A673 (cell line): ENCODE data around the gene CHST12. TPM values are rescaled to one million over a fixed set of nuclear protein-coding genes. Genes with fewer than 3 reads are reported as not detected.

Experiments used
- BruUV-seq: library from RNA; stranded (reverse); fragments of 400-500 nt; replicated peaks from 2 replicates; lab custom pipeline; 2021; lab: Mats Ljungman, UMichigan
- CTCF ChIA-PET: fragments of 300-600 bp; sonication (Branson Sonifier 250); formaldehyde crosslinking; loops from one replicate; lab custom pipeline; 2022; ENCODE audit warnings: antibody characterized with exemption; lab: Charles Lee
- POLR2A ChIA-PET: fragments of 300-600 bp; sonication (Branson Sonifier 250); formaldehyde crosslinking; loops from one replicate; lab custom pipeline; 2022; ENCODE audit warnings: antibody characterized with exemption; ENCODE audit not compliant: low non-redundant PET; lab: Charles Lee
- DNase-seq: peaks from one replicate; pipeline ENCODE4 v3.0.0-alpha.2; 2015; ENCODE audit warnings: low spot score
- H3K27ac ChIP-seq: fragments of 200-600 bp; sonication (generic); 2 replicates; pipeline ENCODE4 v1.5.1; 2016; ENCODE audit warnings: mixed run types, low read depth, mild to moderate bottlenecking, mixed read lengths, antibody characterized with exemption, low read length; ENCODE audit not compliant: poor library complexity, severe bottlenecking
- H3K27me3 ChIP-seq: fragments of 200-600 bp; sonication (generic); replicated peaks from 2 replicates; pipeline ENCODE4 v1.6.1; 2017; ENCODE audit warnings: mixed run types, low read depth, mild to moderate bottlenecking, mixed read lengths, antibody characterized with exemption, low read length; ENCODE audit not compliant: insufficient read depth, poor library complexity
- H3K36me3 ChIP-seq: fragments of 200-600 bp; sonication (generic); 2 replicates; pipeline ENCODE4 v1.6.1; 2016; ENCODE audit warnings: mixed run types, mild to moderate bottlenecking, mixed read lengths, antibody characterized with exemption, low read length; ENCODE audit not compliant: insufficient read depth, poor library complexity, severe bottlenecking
- H3K4me1 ChIP-seq: fragments of 200-600 bp; sonication (generic); 2 replicates; pipeline ENCODE4 v1.6.1; 2017; ENCODE audit warnings: mixed run types, mild to moderate bottlenecking, mixed read lengths, antibody characterized with exemption, low read length; ENCODE audit not compliant: insufficient read depth, poor library complexity, severe bottlenecking
- H3K4me3 ChIP-seq: fragments of 200-600 bp; sonication (generic); 2 replicates; pipeline ENCODE4 v1.5.1; 2016; ENCODE audit warnings: low read depth, mixed run types, mild to moderate bottlenecking, mixed read lengths, low read length; ENCODE audit not compliant: poor library complexity, severe bottlenecking
- H3K9me3 ChIP-seq: fragments of 200-600 bp; sonication (generic); 2 replicates; pipeline ENCODE4 v1.6.1; 2016; ENCODE audit warnings: mixed run types, low read depth, mild to moderate bottlenecking, mixed read lengths, antibody characterized with exemption, low read length; ENCODE audit not compliant: poor library complexity, severe bottlenecking
- CTCF ChIP-seq: fragments of 300-800, 200-600 bp; sonication (generic); conservative IDR thresholded peaks from 2 replicates; pipeline ENCODE4 v1.5.1; 2017; ENCODE audit warnings: low read depth, mild to moderate bottlenecking, antibody characterized with exemption, low read length, moderate library complexity, mixed read lengths
- EZH2 ChIP-seq: fragments of 200-600 bp; sonication (generic); IDR thresholded peaks from 2 replicates; pipeline ENCODE4 v1.6.1; 2017; ENCODE audit warnings: borderline replicate concordance, low read depth, mild to moderate bottlenecking, mixed read lengths, antibody characterized with exemption, low read length; ENCODE audit not compliant: poor library complexity, severe bottlenecking
- intact Hi-C: fragments of 100-400 bp; cut with micrococcal nuclease; formaldehyde crosslinking; loops from one replicate; pipeline ENCODE4 v1.10.0; 2022; ENCODE audit not compliant: unreplicated experiment
- total RNA-seq: library from RNA; stranded (reverse); gene quantifications from 2 replicates; pipeline ENCODE4 v1.2.3, GENCODE V29; 2021

Gene CHST12
- total RNA-seq, 1 experiment from 2014 or later = 21.8 TPM

- TF ChIP-seq EZH2 (no peak), CTCF (no peak)
Measured at GRCh38 chr7:2360796-2361195, 42.6 kb upstream of the CHST12 start.

GRCh38 chr7:2362385-2363088 lies 40.9 kb upstream of the CHST12 start:
- Histone ChIP-seq H3K9me3 (no peaks in the 10 kb centered on the region), H3K36me3 (peaks cover 87% of the 10 kb centered on the region), H3K4me3 (no peak overlapping the region), H3K27me3 (no peaks in the 10 kb centered on the region), H3K27ac (no peak overlapping the region), H3K4me1 (peaks cover 28% of the 10 kb centered on the region)
- POLR2A ChIA-PET = interaction anchor here (0.6 kb wide), 1 partner anchor 629 kb away, joined by 3 read pairs; no protein-coding TSS in a partner anchor
- BruUV-seq = no TSS peak
- CTCF ChIA-PET = no interaction called here
- DNase-seq = no peak
- intact Hi-C loops = no loop called here
- TF ChIP-seq EZH2 = no peak
- no peak for TF ChIP-seq CTCF

More at GRCh38 chr7:2360796-2361195, 42.6 kb upstream of the CHST12 start:
- Histone ChIP-seq H3K27me3 (no peaks in the 10 kb centered on the region), H3K27ac (peak overlapping the region; percentile 25), H3K4me1 (peaks cover 43% of the 10 kb centered on the region), H3K9me3 (no peaks in the 10 kb centered on the region), H3K36me3 (peaks cover 85% of the 10 kb centered on the region), H3K4me3 (no peak overlapping the region)
- intact Hi-C loops = no loop called here
- CTCF ChIA-PET = no interaction called here
- DNase-seq = no peak
- POLR2A ChIA-PET = no interaction called here
- BruUV-seq = no TSS peak

GRCh38 chr7:2369139-2369538 lies 34.3 kb upstream of the CHST12 start:
- no TSS peak for BruUV-seq
- intact Hi-C loops = no loop called here
- POLR2A ChIA-PET = no interaction called here
- no peak for DNase-seq
- TF ChIP-seq CTCF = no peak
- TF ChIP-seq EZH2 = no peak
- Histone ChIP-seq H3K27ac (no peak overlapping the region), H3K4me3 (no peak overlapping the region), H3K4me1 (no peaks in the 10 kb centered on the region), H3K36me3 (peaks cover 98% of the 10 kb centered on the region), H3K9me3 (no peaks in the 10 kb centered on the region), H3K27me3 (no peaks in the 10 kb centered on the region)
- CTCF ChIA-PET = no interaction called here
